Osteoblast (primary cell): ENCODE measurements around the gene SLC35E4. TPM values are rescaled to one million over a fixed set of nuclear protein-coding genes. Genes with fewer than 3 reads are reported as not detected.

Source experiments
- DNase-seq: peaks from one replicate; pipeline ENCODE4 v3.0.0; 2011; ENCODE audit warnings: low spot score, mixed read lengths; ENCODE audit not compliant: insufficient read length; ENCODE audit errors: missing footprints
- H2AFZ ChIP-seq: 2 replicates; pipeline ENCODE4 v1.6.0; 2011; ENCODE audit warnings: mild to moderate bottlenecking, low read length
- H3K27ac ChIP-seq: 2 replicates; pipeline ENCODE4 v1.5.1; 2011; ENCODE audit warnings: mild to moderate bottlenecking, low read depth, low read length, moderate library complexity
- H3K27me3 ChIP-seq: 2 replicates; pipeline ENCODE4 v1.6.0; 2012; ENCODE audit warnings: mild to moderate bottlenecking, control low read depth, inconsistent platforms, low read length, moderate library complexity; ENCODE audit not compliant: insufficient read depth
- H3K36me3 ChIP-seq: 2 replicates; pipeline ENCODE4 v1.5.1; 2011; ENCODE audit warnings: mild to moderate bottlenecking, low read length, control low read depth, moderate library complexity; ENCODE audit not compliant: insufficient read depth
- H3K4me1 ChIP-seq: 2 replicates; pipeline ENCODE4 v1.5.1; 2011; ENCODE audit warnings: mild to moderate bottlenecking, low read length, control low read depth, moderate library complexity; ENCODE audit not compliant: insufficient read depth
- H3K4me2 ChIP-seq: 2 replicates; pipeline ENCODE4 v1.6.0; 2011; ENCODE audit warnings: mild to moderate bottlenecking, low read length; ENCODE audit not compliant: insufficient read depth
- H3K4me3 ChIP-seq: fragments of 200-600 bp; sonication (generic); 3 replicates; pipeline ENCODE4 v1.5.1; 2012; ENCODE audit warnings: mild to moderate bottlenecking, low read length, inconsistent platforms; ENCODE audit not compliant: insufficient read depth
- H3K79me2 ChIP-seq: 2 replicates; pipeline ENCODE4 v1.6.0; 2012; ENCODE audit warnings: mild to moderate bottlenecking, low read length, control low read depth, inconsistent platforms; ENCODE audit not compliant: insufficient read depth
- H3K9me3 ChIP-seq: 2 replicates; pipeline ENCODE4 v1.5.1; 2011; ENCODE audit warnings: low read depth, low read length, control low read depth
- H4K20me1 ChIP-seq: 2 replicates; pipeline ENCODE4 v1.6.0; 2012; ENCODE audit warnings: mild to moderate bottlenecking, low read length, control low read depth; ENCODE audit not compliant: insufficient read depth
- CTCF ChIP-seq: IDR thresholded peaks from 2 replicates; pipeline ENCODE4 v1.5.1; 2011; ENCODE audit warnings: mild to moderate bottlenecking, low read depth, low read length, moderate library complexity; ENCODE audit errors: extremely low read depth
- total RNA-seq: library from RNA; depleted of rRNA; stranded (reverse); fragments of >200 nt; gene quantifications from 2 replicates; pipeline ENCODE4 v1.2.3, GENCODE V29; 2012

SLC35E4 gene
- total RNA-seq, 1 donor: 13.0 TPM

DNA sequence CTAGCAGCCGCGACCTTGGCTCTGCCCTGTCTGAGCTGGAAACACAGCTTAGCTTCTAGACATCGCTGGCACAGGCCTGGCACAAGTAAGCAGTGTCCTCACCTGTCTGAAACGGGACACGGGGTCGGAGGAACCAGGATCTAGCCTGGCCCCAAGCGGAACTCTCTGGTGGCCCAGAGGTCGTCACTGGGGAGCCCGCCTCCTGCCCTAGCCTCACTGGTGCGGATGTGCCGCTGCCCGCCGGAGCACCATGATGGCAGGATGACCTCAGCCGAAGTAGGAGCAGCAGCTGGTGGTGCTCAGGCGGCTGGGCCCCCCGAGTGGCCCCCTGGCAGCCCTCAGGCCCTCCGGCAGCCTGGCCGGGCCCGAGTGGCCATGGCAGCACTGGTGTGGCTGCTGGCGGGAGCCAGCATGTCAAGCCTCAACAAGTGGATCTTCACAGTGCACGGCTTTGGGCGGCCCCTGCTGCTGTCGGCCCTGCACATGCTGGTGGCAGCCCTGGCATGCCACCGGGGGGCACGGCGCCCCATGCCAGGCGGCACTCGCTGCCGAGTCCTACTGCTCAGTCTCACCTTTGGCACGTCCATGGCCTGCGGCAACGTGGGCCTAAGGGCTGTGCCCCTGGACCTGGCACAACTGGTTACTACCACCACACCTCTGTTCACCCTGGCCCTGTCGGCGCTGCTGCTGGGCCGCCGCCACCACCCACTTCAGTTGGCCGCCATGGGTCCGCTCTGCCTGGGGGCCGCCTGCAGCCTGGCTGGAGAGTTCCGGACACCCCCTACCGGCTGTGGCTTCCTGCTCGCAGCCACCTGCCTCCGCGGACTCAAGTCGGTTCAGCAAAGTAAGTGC lies 871 bp downstream of the SLC35E4 start:
- Histone ChIP-seq H3K9me3 (no peaks in the 10 kb centered on the region), H3K79me2 (peaks cover 48% of the 10 kb centered on the region), H3K4me3 (peak overlapping the region; percentile 89), H3K4me1 (peaks cover 29% of the 10 kb centered on the region), H3K27me3 (no peaks in the 10 kb centered on the region), H4K20me1 (peaks cover 9% of the 10 kb centered on the region), H3K4me2 (peak overlapping the region; percentile 98), H2AFZ (peak overlapping the region; percentile 96), H3K36me3 (no peaks in the 10 kb centered on the region), H3K27ac (peak overlapping the region; percentile 86)
- TF ChIP-seq CTCF: no peak
- peak; percentile 87 for DNase-seq

DNA sequence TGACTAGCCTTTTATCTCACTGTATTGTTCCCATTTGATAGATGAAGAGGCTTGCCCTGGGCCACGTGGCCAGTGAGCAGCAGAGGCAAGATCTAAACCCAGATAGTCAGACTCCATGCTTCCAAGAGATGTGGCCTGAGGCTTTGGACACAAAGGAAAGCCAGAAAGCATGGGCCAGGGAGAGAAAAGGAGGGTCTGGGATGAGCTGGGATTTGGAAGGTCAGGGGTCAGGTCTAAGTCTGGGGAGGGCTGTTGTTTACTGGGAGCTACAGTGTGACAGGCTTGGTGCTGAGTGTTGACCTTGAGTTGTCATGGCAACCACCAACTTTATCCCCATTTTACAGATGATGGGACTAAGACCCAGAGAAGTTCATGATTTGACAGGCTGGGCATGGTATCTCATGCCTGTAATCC lies 2.1 kb downstream of the SLC35E4 start:
- DNase-seq: no peak
- H3K27ac ChIP-seq: no peak overlapping the region
- H3K36me3 ChIP-seq: no peaks in the 10 kb centered on the region
- H3K4me1 ChIP-seq: peaks cover 29% of the 10 kb centered on the region
- H4K20me1 ChIP-seq: peaks cover 9% of the 10 kb centered on the region
- peak overlapping the region; percentile 98 for H3K4me2 ChIP-seq
- H3K9me3 ChIP-seq: no peaks in the 10 kb centered on the region
- H3K27me3 ChIP-seq: no peaks in the 10 kb centered on the region
- H3K79me2 ChIP-seq: peaks cover 56% of the 10 kb centered on the region
- H3K4me3 ChIP-seq: peak overlapping the region; percentile 89
- no peak for TF ChIP-seq CTCF
- H2AFZ ChIP-seq: no peak overlapping the region

- H2AFZ ChIP-seq: no peak overlapping the region
- TF ChIP-seq CTCF: no peak
- DNase-seq: no peak
- H4K20me1 ChIP-seq: peaks cover 18% of the 10 kb centered on the region
- H3K4me3 ChIP-seq: no peak overlapping the region
- H3K4me2 ChIP-seq: no peak overlapping the region
- peaks cover 71% of the 10 kb centered on the region for H3K79me2 ChIP-seq
- peaks cover 33% of the 10 kb centered on the region for H3K4me1 ChIP-seq
- no peaks in the 10 kb centered on the region for H3K27me3 ChIP-seq
- no peaks in the 10 kb centered on the region for H3K9me3 ChIP-seq
- no peak overlapping the region for H3K27ac ChIP-seq
- H3K36me3 ChIP-seq: no peaks in the 10 kb centered on the region
Observed at GRCh38 chr22:30640361-30640760, 4.8 kb downstream of the SLC35E4 start.

DNA sequence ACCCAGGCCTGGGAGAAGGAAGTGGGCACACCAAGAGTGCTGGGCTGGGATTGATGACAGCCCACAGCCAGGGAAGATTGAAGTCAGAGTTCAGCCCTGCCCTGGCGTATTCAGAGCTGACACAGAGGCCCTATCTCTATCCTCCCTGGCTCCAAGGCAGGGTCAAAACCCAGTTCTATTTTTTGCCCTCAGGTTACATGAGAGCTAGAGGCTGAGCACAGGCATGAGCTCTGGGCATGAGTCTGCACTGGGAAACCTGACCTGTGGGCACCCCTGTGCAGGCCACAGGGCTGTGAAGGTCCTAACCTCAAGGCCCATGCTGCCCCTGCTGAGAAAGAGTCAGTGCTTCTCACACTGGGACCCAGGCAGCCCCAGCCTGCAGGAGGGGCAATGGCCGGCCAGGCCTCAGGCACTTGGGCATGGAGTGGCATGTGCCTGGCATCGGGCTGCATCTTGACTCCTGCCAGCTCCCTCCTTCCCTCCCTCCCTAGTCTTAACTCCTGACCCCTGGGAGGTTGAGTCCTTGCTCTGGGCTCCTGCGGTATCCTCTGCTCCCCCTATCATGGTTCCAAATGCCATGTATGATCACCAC lies 5.4 kb downstream of the SLC35E4 start:
- Histone ChIP-seq H3K27me3 (no peaks in the 10 kb centered on the region), H3K9me3 (no peaks in the 10 kb centered on the region), H4K20me1 (peaks cover 18% of the 10 kb centered on the region), H2AFZ (no peak overlapping the region), H3K27ac (no peak overlapping the region), H3K36me3 (no peaks in the 10 kb centered on the region), H3K4me1 (peaks cover 31% of the 10 kb centered on the region), H3K79me2 (peaks cover 73% of the 10 kb centered on the region), H3K4me2 (no peak overlapping the region), H3K4me3 (no peak overlapping the region)
- no peak for DNase-seq
- TF ChIP-seq CTCF: no peak
